Testis (tissue), 2 donors: ENCODE results near the gene MAP7D1.

Source experiments
- CTCF ChIP-seq, 3 experiments: fragments of 450-650 bp in 2 of 3; fragments of 200-600 bp in 1 of 3; sonication (generic) in 1 of 3; IDR thresholded peaks; one replicate each; pipeline ENCODE4 v1.5.1; 2016 to 2019; ENCODE audit warnings: antibody characterized with exemption in 3 of 3, mild to moderate bottlenecking in 2 of 3, moderate library complexity in 1 of 3
- POLR2A ChIP-seq: fragments of 450-650 bp; IDR thresholded peaks from one replicate; pipeline ENCODE4 v1.6.1; 2017; ENCODE audit warnings: antibody characterized with exemption, mild to moderate bottlenecking, moderate library complexity

DNA sequence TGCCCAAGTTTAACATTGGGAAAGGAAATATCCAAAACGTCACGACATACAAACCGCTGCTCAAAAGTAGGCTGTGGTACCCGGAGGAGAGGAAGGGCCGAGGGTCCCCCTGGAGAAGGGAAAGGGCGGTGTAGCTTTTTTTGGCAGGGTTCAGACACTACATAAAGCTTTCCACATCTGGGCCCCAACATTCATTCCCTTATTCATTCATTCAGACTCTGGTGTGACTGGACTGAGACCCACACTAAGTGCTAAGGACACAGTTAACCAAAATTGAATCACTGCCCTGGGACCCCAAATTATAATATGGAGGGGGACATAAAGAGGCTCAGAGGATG is 20.7 kb upstream of the MAP7D1 start:
- TF ChIP-seq CTCF (IDR thresholded peaks at IDR 0.05) (no peak), POLR2A (no peak)
